ENCODE results near the gene GUCA1C.

GRCh38 chr3:108877901-108878300, 75.8 kb downstream of the GUCA1C start:
- TF ChIP-seq CTCF (IDR thresholded peaks at IDR 0.05 in 2 of 3, conservative IDR thresholded peaks at IDR 0.05 in 1 of 3; ENCODE audit: insufficient read depth in 2 of 3, low read depth in 1 of 3, low read length in 3 of 3), result no peak
- no peak for TF ChIP-seq ZBTB49 (CRISPR knock-in tag; IDR thresholded peaks at IDR 0.05; ENCODE audit: borderline replicate concordance)
- TF ChIP-seq POLR2A (conservative IDR thresholded peaks at IDR 0.05), result no peak
- no peak for TF ChIP-seq KDM1A (IDR thresholded peaks at IDR 0.05)
- TF ChIP-seq TBL1XR1 (IDR thresholded peaks at IDR 0.05; ENCODE audit: low read length in 2 of 2), result no peak
- no peak for TF ChIP-seq ETV6 (IDR thresholded peaks at IDR 0.05; ENCODE audit: borderline replicate concordance in 1 of 2, low read depth in 2 of 2, low read length in 1 of 2)
- no peak for TF ChIP-seq ETV6 (CRISPR knock-in tag; IDR thresholded peaks at IDR 0.05; ENCODE audit: borderline replicate concordance)
- no peak for TF ChIP-seq JUN (IDR thresholded peaks at IDR 0.05; ENCODE audit: borderline replicate concordance, low read depth, low read length)
- TF ChIP-seq JUN (CRISPR knock-in tag; IDR thresholded peaks at IDR 0.05; ENCODE audit: borderline replicate concordance), result no peak

All from K562 (cell line).